GM12878 (cell line): ENCODE results near the gene DNMT3A. TPM values are rescaled to one million over a fixed set of nuclear protein-coding genes. Genes with fewer than 3 reads are reported as not detected.

ENCODE experiments used
- ATAC-seq: fragments of 200-7000 bp; cut with Tn5 transposase; 3 replicates; pipeline ENCODE4 v1.9.1; 2020; ENCODE audit warnings: mild to moderate bottlenecking, moderate library complexity
- BruUV-seq: library from RNA; stranded (reverse); fragments of 400-500 nt; replicated peaks from 2 replicates; lab custom pipeline; 2021; lab: Mats Ljungman, UMichigan
- CTCF ChIA-PET: fragments of 300-600 bp; sonication (Branson Sonifier 250); formaldehyde crosslinking; extraction: SDS; loops from one replicate; lab custom pipeline; 2021; ENCODE audit warnings: inconsistent platforms; lab: Yijun Ruan, JAX
- POLR2A ChIA-PET: fragments of 350-600 bp; formaldehyde crosslinking; extraction: SDS; loops from one replicate; lab custom pipeline; 2021; ENCODE audit warnings: inconsistent platforms; lab: Charles Lee
- RAD21 ChIA-PET: fragments of 300-600 bp; sonication (Branson Sonifier 250); formaldehyde crosslinking; loops from one replicate; lab custom pipeline; 2023; ENCODE audit warnings: antibody characterized with exemption; ENCODE audit not compliant: unreplicated experiment; lab: Charles Lee
- SMC1A ChIA-PET: fragments of 300-600 bp; sonication (Branson Sonifier 250); formaldehyde crosslinking; loops from one replicate; lab custom pipeline; 2023; ENCODE audit not compliant: unreplicated experiment, uncharacterized antibody; lab: Charles Lee
- DNase-seq: peaks from one replicate; pipeline ENCODE4 v3.0.0-alpha.2; 2011; ENCODE audit warnings: low read depth, low spot score
- FAIRE-seq: peaks from 3 replicates; lab custom pipeline; 2011; peaks lifted over from hg19 to GRCh38; lab: Jason Lieb, UNC
- H2AFZ ChIP-seq: 2 replicates; pipeline ENCODE4 v1.6.0; 2011; ENCODE audit warnings: low read depth, low read length, control low read depth; ENCODE audit not compliant: control insufficient read depth
- H3K27ac ChIP-seq: 2 replicates; pipeline ENCODE4 v1.5.1; 2011; ENCODE audit warnings: control low read depth; ENCODE audit not compliant: control insufficient read depth, insufficient read depth
- H3K27me3 ChIP-seq, 2 experiments: replicated peaks in 1 of 2; 2 replicates each; pipeline versions ENCODE4 v1.6.0 to v1.6.1; 2011; ENCODE audit warnings: low read length in 1 of 2; ENCODE audit not compliant: control insufficient read depth in 2 of 2, insufficient read depth in 2 of 2
- H3K36me3 ChIP-seq, 2 experiments: 2 replicates each; pipeline ENCODE4 v1.5.1; 2011; ENCODE audit warnings: low read length in 1 of 2; ENCODE audit not compliant: control insufficient read depth in 2 of 2, insufficient read depth in 2 of 2
- H3K4me1 ChIP-seq: 2 replicates; pipeline ENCODE4 v1.6.1; 2011; ENCODE audit warnings: mild to moderate bottlenecking, low read length, moderate library complexity, mixed read lengths; ENCODE audit not compliant: control insufficient read depth, insufficient read depth
- H3K4me2 ChIP-seq: 2 replicates; pipeline ENCODE4 v1.6.0; 2011; ENCODE audit warnings: control low read depth; ENCODE audit not compliant: control insufficient read depth, insufficient read depth
- H3K4me3 ChIP-seq: fragments of 200-600 bp; sonication (generic); 2 replicates; pipeline ENCODE4 v1.5.1; 2016
- H3K79me2 ChIP-seq: 2 replicates; pipeline ENCODE4 v1.6.0; 2011; ENCODE audit warnings: low read length; ENCODE audit not compliant: control insufficient read depth, insufficient read depth
- H3K9ac ChIP-seq: 2 replicates; pipeline ENCODE4 v1.8.0; 2011; ENCODE audit warnings: low read length, control low read depth, mixed read lengths; ENCODE audit not compliant: control insufficient read depth, insufficient read depth
- H3K9me3 ChIP-seq: replicated peaks from 3 replicates; pipeline ENCODE4 v1.5.1; 2011; ENCODE audit warnings: mild to moderate bottlenecking, low read length; ENCODE audit not compliant: control insufficient read depth, insufficient read depth
- H4K20me1 ChIP-seq: 2 replicates; pipeline ENCODE4 v1.6.0; 2011; ENCODE audit not compliant: control insufficient read depth, insufficient read depth
- BCL11A ChIP-seq: IDR thresholded peaks from 2 replicates; pipeline ENCODE4 v1.6.1; 2011; ENCODE audit warnings: low read depth, low read length
- CEBPZ ChIP-seq: fragments of 150-350 bp; IDR thresholded peaks from 2 replicates; pipeline ENCODE4 v1.6.1; 2016; ENCODE audit warnings: low read depth, low read length
- EGR1 ChIP-seq, 2 experiments: IDR thresholded peaks; 1 replicate in 1 of 2; 2 replicates in 1 of 2; pipeline ENCODE4 v1.6.1; 2011 to 2012; ENCODE audit warnings: low read depth in 2 of 2, low read length in 2 of 2, borderline replicate concordance in 1 of 2, mild to moderate bottlenecking in 1 of 2, moderate library complexity in 1 of 2
- HCFC1 ChIP-seq: fragments of 150-350 bp; IDR thresholded peaks from 2 replicates; pipeline ENCODE4 v1.6.1; 2014; ENCODE audit warnings: low read length
- NRF1 ChIP-seq: conservative IDR thresholded peaks from 2 replicates; pipeline ENCODE4 v1.6.1; 2011; ENCODE audit warnings: mild to moderate bottlenecking, low read depth, low read length, improper control_type of control experiment
- RELA ChIP-seq: fragments of 450-650 bp; IDR thresholded peaks from 2 replicates; pipeline ENCODE4 v1.8.0; 2014; ENCODE audit warnings: borderline replicate concordance; ENCODE audit not compliant: partially characterized antibody
- RUNX3 ChIP-seq: IDR thresholded peaks from 2 replicates; pipeline ENCODE4 v1.6.1; 2012; ENCODE audit warnings: low read length, inconsistent platforms
- STAT1 ChIP-seq: fragments of 450-650 bp; conservative IDR thresholded peaks from 2 replicates; pipeline ENCODE4 v1.6.1; 2014; ENCODE audit warnings: antibody characterized with exemption, mild to moderate bottlenecking
- YY1 ChIP-seq: IDR thresholded peaks from 2 replicates; pipeline ENCODE4 v1.6.1; 2011; ENCODE audit warnings: low read depth, mild to moderate bottlenecking, low read length
- ZBED1 ChIP-seq: IDR thresholded peaks from 2 replicates; pipeline ENCODE4 v1.6.1; 2016; ENCODE audit warnings: borderline replicate concordance
- ZNF24 ChIP-seq: fragments of 450-650 bp; IDR thresholded peaks from 2 replicates; pipeline ENCODE4 v1.6.1; 2017; ENCODE audit warnings: antibody characterized with exemption, mild to moderate bottlenecking
- WGBS: methylation state at CpG from one replicate; pipeline ENCODE4 v1.1.6; 2016; ENCODE audit warnings: low lambda C conversion rate; ENCODE audit not compliant: insufficient replicate concordance, insufficient coverage; ENCODE audit errors: missing lambda C conversion rate; 5-methylcytosine and 5-hydroxymethylcytosine counted together
- in situ Hi-C: fragments of 300-500 bp; cut with MboI; formaldehyde crosslinking; loops from 9 replicates; pipeline ENCODE4 v1.14.3; 2018; ENCODE audit warnings: mixed read lengths
- intact Hi-C: fragments of 100-400 bp; cut with micrococcal nuclease; formaldehyde crosslinking; loops from one replicate; pipeline ENCODE4 v1.14.2; 2022; ENCODE audit not compliant: unreplicated experiment
- polyA plus RNA-seq, 11 experiments: library from polyadenylated mRNA; depleted of rRNA in 4 of 11; unstranded in 6 of 11; stranded (reverse) in 5 of 11; fragments of >200 nt; fragmentation: Nextera tagmentation in 4 of 11; fragmentation: Illumina TruSeq in 1 of 11; extraction: Ambion mirVana in 4 of 11; extraction: Trizol in 1 of 11; gene quantifications; 1 replicate in 1 of 11; 2 replicates in 10 of 11; pipeline versions ENCODE4 v1.2.1 to v1.2.3, GENCODE V29; 2011 to 2016; ENCODE audit warnings: inconsistent platforms in 2 of 11, missing spikeins in 2 of 11, low read depth in 1 of 11
- total RNA-seq, 4 experiments: library from RNA; depleted of rRNA in 3 of 4; stranded (reverse); fragments of >200 nt in 3 of 4; fragmentation: Illumina TruSeq in 1 of 4; extraction: Trizol in 1 of 4; gene quantifications; 2 replicates each; pipeline versions ENCODE4 v1.2.1 to v1.2.3, GENCODE V29; 2013 to 2021
- TF ChIP-seq, protein P1 (sequence below), 3 experiments: IDR thresholded peaks in 2 of 3; conservative IDR thresholded peaks in 1 of 3; 2 replicates each; pipeline ENCODE4 v1.5.1; 2011; ENCODE audit warnings: low read depth in 3 of 3, low read length in 3 of 3, mild to moderate bottlenecking in 3 of 3, control low read depth in 2 of 3, moderate library complexity in 2 of 3, inconsistent platforms in 1 of 3, mixed read lengths in 1 of 3; ENCODE audit not compliant: control insufficient read depth in 2 of 3, insufficient read depth in 1 of 3; ENCODE audit errors: extremely low read depth in 1 of 3
- TF ChIP-seq, protein P2 (sequence below): fragments of 450-650 bp; conservative IDR thresholded peaks from 2 replicates; pipeline ENCODE4 v1.6.1; 2017; ENCODE audit warnings: mild to moderate bottlenecking, moderate library complexity

DNMT3A gene
- total and polyA plus RNA-seq, 10 of the 15 experiments (the other 5 are each of a cell fraction or from before 2014, with no cell fraction given) = 7.4 to 51.6 (median 17.4) TPM

DNA sequence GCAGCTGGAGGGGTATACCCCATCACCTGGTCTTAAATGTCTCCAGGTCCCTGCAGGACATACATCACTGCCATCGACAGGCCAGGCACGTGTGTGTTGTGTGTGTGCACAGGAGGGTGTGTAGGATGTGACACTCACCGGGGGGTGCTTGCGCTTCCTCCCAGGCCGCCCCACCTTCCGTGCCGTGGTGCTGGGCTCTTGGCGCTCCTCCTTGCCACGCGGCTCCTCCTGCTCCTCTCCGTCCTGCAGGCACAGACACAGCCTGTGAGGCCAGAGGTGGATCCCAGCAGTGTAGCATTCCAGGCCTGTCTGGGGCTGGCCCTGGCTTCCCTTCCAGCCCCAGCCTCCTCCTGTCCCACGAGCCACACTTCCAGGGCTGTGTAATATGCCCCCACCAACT is 41.7 kb downstream of the DNMT3A start:
- in situ Hi-C loops (loop anchor here (5.0 kb wide), 1 partner anchor 117 kb away; no protein-coding TSS in a partner anchor), intact Hi-C loops (loop anchor here (2.0 to 5.0 kb wide), 4 partner anchors 19 to 267 kb away; partner anchors contain the start of gene DNMT3A)
- DNase-seq = no peak
- Histone ChIP-seq H3K79me2 (no peaks in the 10 kb centered on the region), H3K27me3 (no peaks in the 10 kb centered on the region), H3K9me3 (no peaks in the 10 kb centered on the region), H3K36me3 (peaks cover 6 to 17% of the 10 kb centered on the region in 2 experiments; a peak in 3 of 4 replicates), H4K20me1 (no peaks in the 10 kb centered on the region), H3K4me2 (no peak overlapping the region), H3K4me1 (peaks cover 52% of the 10 kb centered on the region), H3K27ac (no peak overlapping the region), H3K9ac (no peak overlapping the region), H2AFZ (no peak overlapping the region), H3K4me3 (no peak overlapping the region)
- no peak for FAIRE-seq
- no peak for ATAC-seq
- POLR2A ChIA-PET = interaction anchor here (1.2 kb wide), 1 partner anchor 23 kb away, joined by 6 read pairs; no protein-coding TSS in a partner anchor
- no TSS peak for BruUV-seq
- SMC1A ChIA-PET = interaction anchor here (2.9 kb wide), 1 partner anchor 119 kb away, joined by 12 read pairs; no protein-coding TSS in a partner anchor
- CTCF ChIA-PET = interaction anchor here (1.7 kb wide), 1 partner anchor 267 kb away, joined by 4 read pairs; no protein-coding TSS in a partner anchor
- RAD21 ChIA-PET = interaction anchor here (2.5 kb wide), 1 partner anchor 15 kb away, joined by 12 read pairs; no protein-coding TSS in a partner anchor
- 92% methylated on average over 12 of the region's 12 CpGs for WGBS
- no peak for TF ChIP-seq NRF1
- TF ChIP-seq HCFC1 = no peak
- TF ChIP-seq CEBPZ = no peak
- TF ChIP-seq RELA = no peak
- TF ChIP-seq RUNX3 = no peak
- no peak for TF ChIP-seq ZBED1
- no peak for TF ChIP-seq EGR1 (IDR thresholded peaks at IDR 0.05; ENCODE audit: borderline replicate concordance in 1 of 2, low read depth in 2 of 2, low read length in 2 of 2)
- TF ChIP-seq ZNF24 = no peak
- TF ChIP-seq, protein P1, sequence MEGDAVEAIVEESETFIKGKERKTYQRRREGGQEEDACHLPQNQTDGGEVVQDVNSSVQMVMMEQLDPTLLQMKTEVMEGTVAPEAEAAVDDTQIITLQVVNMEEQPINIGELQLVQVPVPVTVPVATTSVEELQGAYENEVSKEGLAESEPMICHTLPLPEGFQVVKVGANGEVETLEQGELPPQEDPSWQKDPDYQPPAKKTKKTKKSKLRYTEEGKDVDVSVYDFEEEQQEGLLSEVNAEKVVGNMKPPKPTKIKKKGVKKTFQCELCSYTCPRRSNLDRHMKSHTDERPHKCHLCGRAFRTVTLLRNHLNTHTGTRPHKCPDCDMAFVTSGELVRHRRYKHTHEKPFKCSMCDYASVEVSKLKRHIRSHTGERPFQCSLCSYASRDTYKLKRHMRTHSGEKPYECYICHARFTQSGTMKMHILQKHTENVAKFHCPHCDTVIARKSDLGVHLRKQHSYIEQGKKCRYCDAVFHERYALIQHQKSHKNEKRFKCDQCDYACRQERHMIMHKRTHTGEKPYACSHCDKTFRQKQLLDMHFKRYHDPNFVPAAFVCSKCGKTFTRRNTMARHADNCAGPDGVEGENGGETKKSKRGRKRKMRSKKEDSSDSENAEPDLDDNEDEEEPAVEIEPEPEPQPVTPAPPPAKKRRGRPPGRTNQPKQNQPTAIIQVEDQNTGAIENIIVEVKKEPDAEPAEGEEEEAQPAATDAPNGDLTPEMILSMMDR (IDR thresholded peaks at IDR 0.05 in 2 of 3, conservative IDR thresholded peaks at IDR 0.05 in 1 of 3; ENCODE audit: control insufficient read depth in 2 of 3, extremely low read depth in 1 of 3, insufficient read depth in 1 of 3, low read depth in 3 of 3, low read length in 3 of 3) = no peak
- no peak for TF ChIP-seq YY1
- TF ChIP-seq STAT1 = no peak
- TF ChIP-seq BCL11A = no peak
- TF ChIP-seq, protein P2, sequence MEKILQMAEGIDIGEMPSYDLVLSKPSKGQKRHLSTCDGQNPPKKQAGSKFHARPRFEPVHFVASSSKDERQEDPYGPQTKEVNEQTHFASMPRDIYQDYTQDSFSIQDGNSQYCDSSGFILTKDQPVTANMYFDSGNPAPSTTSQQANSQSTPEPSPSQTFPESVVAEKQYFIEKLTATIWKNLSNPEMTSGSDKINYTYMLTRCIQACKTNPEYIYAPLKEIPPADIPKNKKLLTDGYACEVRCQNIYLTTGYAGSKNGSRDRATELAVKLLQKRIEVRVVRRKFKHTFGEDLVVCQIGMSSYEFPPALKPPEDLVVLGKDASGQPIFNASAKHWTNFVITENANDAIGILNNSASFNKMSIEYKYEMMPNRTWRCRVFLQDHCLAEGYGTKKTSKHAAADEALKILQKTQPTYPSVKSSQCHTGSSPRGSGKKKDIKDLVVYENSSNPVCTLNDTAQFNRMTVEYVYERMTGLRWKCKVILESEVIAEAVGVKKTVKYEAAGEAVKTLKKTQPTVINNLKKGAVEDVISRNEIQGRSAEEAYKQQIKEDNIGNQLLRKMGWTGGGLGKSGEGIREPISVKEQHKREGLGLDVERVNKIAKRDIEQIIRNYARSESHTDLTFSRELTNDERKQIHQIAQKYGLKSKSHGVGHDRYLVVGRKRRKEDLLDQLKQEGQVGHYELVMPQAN = no peak
